Immature natural killer cell (primary cell): Measurements from ENCODE around the gene OR5B2. TPM values are rescaled to one million over a fixed set of nuclear protein-coding genes. Genes with fewer than 3 reads are reported as not detected.

Experiments
- DNase-seq, 3 donors: peaks; one replicate each; pipeline ENCODE4 v3.0.0; 2022; ENCODE audit warnings: mixed read lengths in 1 of 3
- H3K27ac Mint-ChIP-seq, 6 donors: one replicate each; pipeline ENCODE4 v1.8.0; 2020; ENCODE audit warnings: mixed read lengths in 6 of 6, mild to moderate bottlenecking in 5 of 6, inconsistent platforms in 4 of 6, moderate library complexity in 3 of 6
- H3K27me3 Mint-ChIP-seq, 3 donors: one replicate each; pipeline ENCODE4 v1.8.0; 2020 to 2021; ENCODE audit warnings: low read depth in 3 of 3, mild to moderate bottlenecking in 3 of 3, mixed read lengths in 3 of 3, moderate library complexity in 3 of 3, inconsistent platforms in 1 of 3
- H3K36me3 Mint-ChIP-seq, 3 donors: one replicate each; pipeline ENCODE4 v1.8.0; 2020; ENCODE audit warnings: mixed read lengths in 3 of 3, inconsistent platforms in 2 of 3, mild to moderate bottlenecking in 2 of 3
- H3K4me1 Mint-ChIP-seq, 2 donors: one replicate each; pipeline ENCODE4 v1.8.0; 2020; ENCODE audit warnings: inconsistent platforms in 2 of 2, mild to moderate bottlenecking in 2 of 2, mixed read lengths in 2 of 2, moderate library complexity in 1 of 2
- H3K4me3 Mint-ChIP-seq, 5 donors: one replicate each; pipeline ENCODE4 v1.8.0; 2020; ENCODE audit warnings: mild to moderate bottlenecking in 5 of 5, mixed read lengths in 5 of 5, inconsistent platforms in 3 of 5, moderate library complexity in 3 of 5
- H3K9me3 Mint-ChIP-seq, 6 donors: one replicate each; pipeline ENCODE4 v1.8.0; 2020; ENCODE audit warnings: mild to moderate bottlenecking in 6 of 6, mixed read lengths in 6 of 6, inconsistent platforms in 4 of 6, moderate library complexity in 3 of 6
- polyA plus RNA-seq, 3 donors: library from polyadenylated mRNA; unstranded; fragments of 300-500 nt; fragmentation: Illumina TruSeq; gene quantifications; one replicate each; pipeline ENCODE4 v1.2.3, GENCODE V29; 2021

Gene OR5B2
- polyA plus RNA-seq, 3 donors from 2014 or later = not detected

- Mint-ChIP-seq H3K4me3 (no peak overlapping the region), H3K4me1 (no peaks in the 10 kb centered on the region), H3K36me3 (no peaks in the 10 kb centered on the region), H3K27ac (no peak overlapping the region), H3K27me3 (peaks cover 0 to 9% (median 0%) of the 10 kb centered on the region in 3 donors), H3K9me3 (peaks cover 0 to 5% (median 0%) of the 10 kb centered on the region in 6 donors)
- no peak for DNase-seq
Observed at GRCh38 chr11:58395581-58395980, 32.3 kb downstream of the OR5B2 start.

- H3K36me3 Mint-ChIP-seq = no peaks in the 10 kb centered on the region
- peaks cover 0 to 9% (median 0%) of the 10 kb centered on the region in 3 donors for H3K27me3 Mint-ChIP-seq
- H3K4me1 Mint-ChIP-seq = no peaks in the 10 kb centered on the region
- no peak overlapping the region for H3K27ac Mint-ChIP-seq
- no peak overlapping the region for H3K4me3 Mint-ChIP-seq
- no peak for DNase-seq
- H3K9me3 Mint-ChIP-seq = peaks cover 0 to 5% (median 0%) of the 10 kb centered on the region in 6 donors
Observed at GRCh38 chr11:58394195-58394594, 33.7 kb downstream of the OR5B2 start.

DNA sequence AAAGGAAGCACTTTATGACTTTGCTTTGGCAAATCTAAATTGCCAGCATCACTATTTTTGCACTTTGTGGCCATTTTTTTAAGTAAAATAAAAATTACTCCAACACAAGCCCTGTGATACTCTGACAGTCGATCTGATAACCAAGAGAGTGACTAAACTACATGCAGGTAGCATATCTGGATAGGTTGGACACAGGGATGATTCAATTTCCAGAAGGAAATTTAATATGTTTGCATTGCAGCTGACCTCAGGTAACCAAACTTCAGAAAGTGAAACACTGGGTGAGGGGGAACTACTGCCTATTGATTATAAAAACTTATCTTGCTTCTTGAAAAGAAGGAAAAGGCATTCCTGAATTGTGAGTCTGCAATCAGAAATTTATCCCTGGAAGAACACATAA is 35.2 kb downstream of the OR5B2 start:
- H3K36me3 Mint-ChIP-seq = no peaks in the 10 kb centered on the region
- peaks cover 0 to 9% (median 0%) of the 10 kb centered on the region in 3 donors for H3K27me3 Mint-ChIP-seq
- H3K4me1 Mint-ChIP-seq = no peaks in the 10 kb centered on the region
- H3K4me3 Mint-ChIP-seq = no peak overlapping the region
- H3K27ac Mint-ChIP-seq = no peak overlapping the region
- no peak for DNase-seq
- H3K9me3 Mint-ChIP-seq = peaks cover 0 to 5% (median 0%) of the 10 kb centered on the region in 6 donors

GRCh38 chr11:58391879-58392278 is 36.0 kb downstream of the OR5B2 start:
- Mint-ChIP-seq H3K27ac (no peak overlapping the region), H3K4me3 (no peak overlapping the region), H3K36me3 (no peaks in the 10 kb centered on the region), H3K4me1 (no peaks in the 10 kb centered on the region), H3K9me3 (peaks cover 0 to 5% (median 0%) of the 10 kb centered on the region in 6 donors), H3K27me3 (peaks cover 0 to 9% (median 0%) of the 10 kb centered on the region in 3 donors)
- DNase-seq = no peak

GRCh38 chr11:58390551-58391063 is 37.3 kb downstream of the OR5B2 start:
- no peak for DNase-seq
- Mint-ChIP-seq H3K27me3 (peaks cover 0 to 7% (median 0%) of the 10 kb centered on the region in 3 donors), H3K4me3 (no peak overlapping the region), H3K27ac (no peak overlapping the region), H3K36me3 (no peaks in the 10 kb centered on the region), H3K9me3 (peaks cover 0 to 4% (median 0%) of the 10 kb centered on the region in 6 donors), H3K4me1 (no peaks in the 10 kb centered on the region)

Other genes with a start within 250 kb of the OR5B2 start
- not detected for gene OR9Q2, start 239.1 kb downstream of the OR5B2 start, polyA plus RNA-seq
- gene OR1S2, start 224.0 kb downstream of the OR5B2 start, polyA plus RNA-seq = not detected
- gene OR1S1, start 215.4 kb downstream of the OR5B2 start, polyA plus RNA-seq = not detected
- not detected for gene OR10Q1, start 199.2 kb downstream of the OR5B2 start, polyA plus RNA-seq
- not detected for gene OR10W1, start 159.9 kb downstream of the OR5B2 start, polyA plus RNA-seq
- not detected for gene OR5B17, start 69.1 kb downstream of the OR5B2 start, polyA plus RNA-seq
- not detected for gene OR5B3, start 21.2 kb downstream of the OR5B2 start, polyA plus RNA-seq
- not detected for gene OR5B12, start 14.1 kb upstream of the OR5B2 start, polyA plus RNA-seq
- not detected for gene OR5B21, start 80.0 kb upstream of the OR5B2 start, polyA plus RNA-seq
- 100 to 1,000 TPM; 153 to 217 (median 197) TPM for gene LPXN, start 147.7 kb upstream of the OR5B2 start, polyA plus RNA-seq
- gene ZFP91, start 150.9 kb upstream of the OR5B2 start, polyA plus RNA-seq = 10 to 100 TPM in 2 of 3 donors, 1 to 10 TPM in 1; 6.6 to 15.4 (median 10.8) TPM
- under 1 TPM in 1 of 3 donors, not detected in 2; 0.46 TPM for gene CNTF, start 194.5 kb upstream of the OR5B2 start, polyA plus RNA-seq